Measurements from ENCODE around the gene B3GAT3.
"Not testable (repeated sequence)": the region's sequence is repeated elsewhere in the genome, so short reads cannot be mapped to it uniquely, and the experiment has no call there.

B3GAT3 gene

GRCh38 chr11:62575156-62575555, 46.6 kb downstream of the B3GAT3 start:
- no peak for DNase-seq

- DNase-seq: peak; percentile 21
Measured at GRCh38 chr11:62574363-62575071, 47.3 kb downstream of the B3GAT3 start.

- DNase-seq: peak; percentile 99
Measured at GRCh38 chr11:62573592-62574362, 48.0 kb downstream of the B3GAT3 start, which contains the start of gene EEF1G. EEF1G (minus strand) TSS chr11:62573891; CDS start chr11:62573842, 49 bp downstream.

- DNase-seq: no peak
Measured at GRCh38 chr11:62573006-62573591, 48.7 kb downstream of the B3GAT3 start.

- DNase-seq: no peak
Measured at GRCh38 chr11:62572431-62572830, 49.4 kb downstream of the B3GAT3 start.

- DNase-seq: not testable (repeated sequence)
Measured at GRCh38 chr11:62571493-62571892, 50.3 kb downstream of the B3GAT3 start.

- DNase-seq: not testable (repeated sequence)
Measured at GRCh38 chr11:62570903-62571302, 50.9 kb downstream of the B3GAT3 start.

GRCh38 chr11:62569611-62570010, 52.2 kb downstream of the B3GAT3 start:
- no peak for DNase-seq

- DNase-seq: no peak
Measured at GRCh38 chr11:62567018-62567633, 54.7 kb downstream of the B3GAT3 start.

GRCh38 chr11:62566247-62566646, 55.5 kb downstream of the B3GAT3 start:
- DNase-seq: no peak
